ENCODE results near the gene OAS3. TPM values are rescaled to one million over a fixed set of nuclear protein-coding genes. Genes with fewer than 3 reads are reported as not detected.

OAS3 gene
- total RNA-seq, 1 experiment from 2014 or later = 1.2 TPM

- TF ChIP-seq AFF4 (CRISPR knock-in tag; IDR thresholded peaks at IDR 0.05; ENCODE audit: borderline replicate concordance) = no peak
These were observed 59.2 kb downstream of the OAS3 start (continued) for GRCh38 chr12:112997506-112997905.

- Mint-ChIP-seq H3K27me3 (ENCODE audit: low read depth) (peaks cover 10% of the 10 kb centered on the region), H3K27ac (no peak overlapping the region), H3K36me3 (no peaks in the 10 kb centered on the region), H3K9me3 (peaks cover 18% of the 10 kb centered on the region), H3K4me1 (no peaks in the 10 kb centered on the region), H3K4me3 (no peak overlapping the region)
- DNase-seq (ENCODE audit: low spot score) = no peak
- ChIA-PET POLR2A (no interaction called here), CTCF (no interaction called here)
- ATAC-seq = no peak
- TF ChIP-seq FOXJ3 (CRISPR knock-in tag; IDR thresholded peaks at IDR 0.05; ENCODE audit: borderline replicate concordance) (no peak), STAT6 (CRISPR knock-in tag; conservative IDR thresholded peaks at IDR 0.05; ENCODE audit: low read depth) (no peak), NFATC4 (CRISPR knock-in tag; IDR thresholded peaks at IDR 0.05) (no peak), ZNF232 (CRISPR knock-in tag; IDR thresholded peaks at IDR 0.05) (no peak), JAZF1 (CRISPR knock-in tag; IDR thresholded peaks at IDR 0.05) (no peak), MLX (CRISPR knock-in tag; IDR thresholded peaks at IDR 0.05) (no peak), NR1H2 (CRISPR knock-in tag; IDR thresholded peaks at IDR 0.05) (no peak), FOXP1 (CRISPR knock-in tag; IDR thresholded peaks at IDR 0.05; ENCODE audit: borderline replicate concordance) (no peak), ZNF138 (CRISPR knock-in tag; conservative IDR thresholded peaks at IDR 0.05) (no peak), PRRX2 (CRISPR knock-in tag; IDR thresholded peaks at IDR 0.05) (no peak), SOX15 (CRISPR knock-in tag; IDR thresholded peaks at IDR 0.05) (no peak), NFE2L1 (CRISPR knock-in tag; IDR thresholded peaks at IDR 0.05) (no peak), FOXP4 (CRISPR knock-in tag; IDR thresholded peaks at IDR 0.05) (no peak), NFYB (CRISPR knock-in tag; conservative IDR thresholded peaks at IDR 0.05; ENCODE audit: low read depth) (no peak)
- TF ChIP-seq, protein P1, sequence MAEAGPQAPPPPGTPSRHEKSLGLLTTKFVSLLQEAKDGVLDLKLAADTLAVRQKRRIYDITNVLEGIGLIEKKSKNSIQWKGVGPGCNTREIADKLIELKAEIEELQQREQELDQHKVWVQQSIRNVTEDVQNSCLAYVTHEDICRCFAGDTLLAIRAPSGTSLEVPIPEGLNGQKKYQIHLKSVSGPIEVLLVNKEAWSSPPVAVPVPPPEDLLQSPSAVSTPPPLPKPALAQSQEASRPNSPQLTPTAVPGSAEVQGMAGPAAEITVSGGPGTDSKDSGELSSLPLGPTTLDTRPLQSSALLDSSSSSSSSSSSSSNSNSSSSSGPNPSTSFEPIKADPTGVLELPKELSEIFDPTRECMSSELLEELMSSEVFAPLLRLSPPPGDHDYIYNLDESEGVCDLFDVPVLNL (CRISPR knock-in tag; IDR thresholded peaks at IDR 0.05; ENCODE audit: borderline replicate concordance, low read depth) = no peak
- TF ChIP-seq, protein P2, sequence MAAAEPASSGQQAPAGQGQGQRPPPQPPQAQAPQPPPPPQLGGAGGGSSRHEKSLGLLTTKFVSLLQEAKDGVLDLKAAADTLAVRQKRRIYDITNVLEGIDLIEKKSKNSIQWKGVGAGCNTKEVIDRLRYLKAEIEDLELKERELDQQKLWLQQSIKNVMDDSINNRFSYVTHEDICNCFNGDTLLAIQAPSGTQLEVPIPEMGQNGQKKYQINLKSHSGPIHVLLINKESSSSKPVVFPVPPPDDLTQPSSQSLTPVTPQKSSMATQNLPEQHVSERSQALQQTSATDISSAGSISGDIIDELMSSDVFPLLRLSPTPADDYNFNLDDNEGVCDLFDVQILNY (CRISPR knock-in tag; IDR thresholded peaks at IDR 0.05) = no peak
These were observed 60.9 kb downstream of the OAS3 start for GRCh38 chr12:112998987-112999767.

Measured in WTC11 (cell line).